Activated CD4-positive, alpha-beta T cell treated with anti-CD3 and anti-CD28 coated beads, Interleukin-2, amount 10 ng/mL, durations not matched to agents 7 days and 5 days (primary cell): ENCODE data around the gene SON. TPM values are rescaled to one million over a fixed set of nuclear protein-coding genes. Genes with fewer than 3 reads are reported as not detected.
"Not testable (repeated sequence)": the region's sequence is repeated elsewhere in the genome, so short reads cannot be mapped to it uniquely, and the experiment has no call there.

Experiments
- CTCF ChIA-PET: fragments of 350-600 bp; sonication (Branson Sonifier 250); formaldehyde crosslinking; loops from one replicate; lab custom pipeline; 2021; ENCODE audit warnings: antibody characterized with exemption; lab: Charles Lee
- POLR2A ChIA-PET: fragments of 350-600 bp; sonication (Branson Sonifier 250); formaldehyde crosslinking; loops from one replicate; lab custom pipeline; 2021; ENCODE audit warnings: antibody characterized with exemption; lab: Charles Lee
- DNase-seq: peaks from one replicate; pipeline ENCODE4 v3.0.0-alpha.2; 2020
- H3K27ac Mint-ChIP-seq: one replicate; pipeline ENCODE4 v1.8.0; 2021; ENCODE audit warnings: mild to moderate bottlenecking, moderate library complexity, mixed read lengths
- H3K27me3 Mint-ChIP-seq: one replicate; pipeline ENCODE4 v1.8.0; 2021; ENCODE audit warnings: mixed read lengths
- H3K36me3 Mint-ChIP-seq: one replicate; pipeline ENCODE4 v1.8.0; 2021; ENCODE audit warnings: low read depth, mixed read lengths
- H3K4me1 Mint-ChIP-seq: one replicate; pipeline ENCODE4 v1.8.0; 2021; ENCODE audit warnings: mixed read lengths
- H3K4me3 Mint-ChIP-seq: one replicate; pipeline ENCODE4 v1.8.0; 2021; ENCODE audit warnings: mild to moderate bottlenecking, moderate library complexity, mixed read lengths
- H3K9me3 Mint-ChIP-seq: one replicate; pipeline ENCODE4 v1.8.0; 2021; ENCODE audit warnings: mixed read lengths
- total RNA-seq, 2 experiments: library from RNA; stranded (reverse); gene quantifications; one replicate each; pipeline ENCODE4 v1.2.3, GENCODE V29; 2021

Gene SON
- total RNA-seq, 2 experiments from 2014 or later, result 310 to 322 TPM

DNA sequence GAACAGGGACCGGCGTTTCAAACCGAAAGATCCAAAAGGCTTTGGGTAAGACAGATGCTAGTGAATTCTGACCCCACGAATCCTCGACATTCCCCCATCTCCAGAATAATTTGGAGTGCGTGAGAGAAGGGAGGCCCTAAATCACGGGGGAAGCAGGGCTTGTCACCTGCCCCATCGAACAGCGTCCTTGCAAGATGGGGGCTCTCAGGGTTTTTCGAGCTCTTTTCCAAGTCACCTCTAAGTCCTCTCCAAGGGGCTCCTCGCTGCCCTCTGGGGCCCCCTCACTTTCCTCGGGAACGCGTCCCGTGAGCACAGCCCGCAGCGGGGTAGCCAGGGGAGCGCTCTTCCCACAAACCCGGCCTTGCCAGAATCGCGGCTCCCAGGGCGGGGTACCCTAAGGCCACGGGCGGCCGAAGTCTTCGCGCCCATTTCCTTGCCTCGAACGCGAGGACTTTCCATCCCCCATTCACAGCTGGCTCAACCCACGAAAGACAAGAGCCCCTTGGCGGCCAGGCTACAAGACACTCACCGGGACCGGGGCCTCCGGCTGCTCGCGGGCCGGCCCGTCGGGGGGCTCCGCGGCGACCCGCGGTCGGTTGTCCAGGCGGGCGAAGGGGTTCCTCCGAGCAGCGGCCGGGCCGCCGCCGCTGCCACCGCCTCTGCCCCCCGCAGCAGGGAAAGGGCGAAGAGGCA, 45.1 kb downstream of the SON start:
- Mint-ChIP-seq H3K9me3 (no peaks in the 10 kb centered on the region), H3K27me3 (no peaks in the 10 kb centered on the region), H3K4me3 (peak overlapping the region; percentile 88), H3K36me3 (peaks cover 20% of the 10 kb centered on the region), H3K27ac (peak overlapping the region; percentile 93), H3K4me1 (peaks cover 27% of the 10 kb centered on the region)
- peak; percentile 26 for DNase-seq
- CTCF ChIA-PET, result interaction anchor here (0.6 to 1.9 kb wide), 4 partner anchors 9 to 31 kb away, joined by 3 to 13 read pairs (median 6); no protein-coding TSS in a partner anchor
- POLR2A ChIA-PET, result interaction anchor here (0.6 kb wide), 1 partner anchor 10 kb away, joined by 3 read pairs; no protein-coding TSS in a partner anchor

DNA sequence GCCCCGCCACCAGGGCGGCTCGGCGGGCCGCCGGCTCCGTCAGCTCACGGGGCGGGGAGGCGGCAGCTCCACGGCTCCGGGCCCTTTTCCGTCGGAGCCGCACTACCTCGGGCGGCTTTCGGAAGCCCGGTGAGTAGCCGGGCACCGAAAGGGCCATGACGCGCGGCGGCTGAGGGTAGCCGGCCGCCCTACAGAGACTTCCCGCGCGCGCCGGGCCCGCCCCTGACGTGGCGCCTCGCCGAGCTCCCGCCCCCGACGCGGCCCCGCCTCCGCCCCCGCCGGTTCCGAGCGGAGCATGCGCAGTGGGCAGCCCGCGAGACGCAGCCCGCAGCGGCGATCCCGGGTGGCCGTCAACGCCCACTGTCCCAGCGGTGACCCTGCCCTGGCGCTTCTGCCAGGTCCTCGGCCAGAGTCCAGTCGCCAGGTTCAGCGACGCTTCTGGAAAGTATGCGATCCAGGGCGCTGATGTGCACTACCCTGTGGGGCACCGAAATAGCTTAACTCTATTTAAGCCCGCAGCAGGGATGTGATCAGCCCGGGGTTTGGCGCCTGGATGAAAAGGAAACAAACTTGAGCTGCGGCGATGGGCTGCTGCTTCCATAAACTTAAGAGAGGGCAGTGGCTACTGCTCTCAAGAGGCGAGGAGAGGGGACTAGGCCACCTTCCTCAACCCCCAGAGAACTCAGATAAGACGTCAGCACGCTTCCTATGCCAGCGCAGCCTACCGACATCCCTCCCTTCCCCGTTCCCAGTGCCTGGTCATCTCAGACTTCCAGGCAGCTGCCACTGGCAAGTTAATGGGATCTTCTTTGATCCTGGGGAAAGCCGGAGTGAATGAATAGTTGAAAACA, 45.9 kb downstream of the SON start, which contains the start of gene DONSON:
TSS of gene DONSON (minus strand) at position 200 of the 851 bp plus-strand sequence. CDS start at position 157, 43 bp downstream.
- peaks cover 27% of the 10 kb centered on the region for H3K4me1 Mint-ChIP-seq
- peak within 1 kb of the TSS; percentile 93 for H3K27ac Mint-ChIP-seq
- peak; percentile 87 for DNase-seq
- no peaks in the 10 kb centered on the region for H3K9me3 Mint-ChIP-seq
- ChIA-PET CTCF (interaction anchor here (0.9 to 1.9 kb wide), 5 partner anchors 15 to 79 kb away, joined by 3 to 13 read pairs (median 5); no protein-coding TSS in a partner anchor), POLR2A (interaction anchor here (0.6 kb wide), 3 partner anchors 9 to 264 kb away, joined by 3 read pairs; partner anchors contain the start of gene IFNAR1)
- no peaks in the 10 kb centered on the region for H3K27me3 Mint-ChIP-seq
- H3K4me3 Mint-ChIP-seq, result peak within 1 kb of the TSS; percentile 92
- H3K36me3 Mint-ChIP-seq, result peaks cover 22% of the 10 kb centered on the region

DNA sequence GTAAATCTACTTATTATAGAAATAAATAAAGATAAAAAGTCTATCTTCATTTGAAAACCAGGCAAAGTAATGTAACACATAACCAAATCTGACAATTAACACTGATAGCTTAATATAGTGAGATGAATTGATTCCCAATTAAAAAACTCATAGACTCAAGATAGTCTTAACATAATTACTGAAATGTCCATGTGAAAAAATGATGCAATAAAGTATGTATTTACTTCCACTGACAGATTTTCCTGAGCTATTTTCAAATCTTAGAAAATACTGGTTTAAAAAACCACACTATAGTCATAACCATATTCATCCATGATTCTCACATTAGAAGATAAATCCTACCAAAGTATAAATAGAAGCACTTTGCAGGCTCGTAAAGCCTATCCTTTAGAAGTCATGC, 55.2 kb downstream of the SON start:
- no peak overlapping the region for H3K27ac Mint-ChIP-seq
- H3K9me3 Mint-ChIP-seq, result no peaks in the 10 kb centered on the region
- CTCF ChIA-PET, result no interaction called here
- H3K36me3 Mint-ChIP-seq, result peaks cover 26% of the 10 kb centered on the region
- no peaks in the 10 kb centered on the region for H3K27me3 Mint-ChIP-seq
- POLR2A ChIA-PET, result interaction anchor here (0.6 kb wide), 1 partner anchor 9 kb away, joined by 3 read pairs; the partner anchor contains the start of gene DONSON
- no peaks in the 10 kb centered on the region for H3K4me1 Mint-ChIP-seq
- H3K4me3 Mint-ChIP-seq, result no peak overlapping the region
- no peak for DNase-seq

- H3K36me3 Mint-ChIP-seq, result peaks cover 13% of the 10 kb centered on the region
- ChIA-PET CTCF (interaction anchor here (0.7 kb wide), 1 partner anchor 96 kb away, joined by 5 read pairs; no protein-coding TSS in a partner anchor), POLR2A (no interaction called here)
- H3K27ac Mint-ChIP-seq, result no peak overlapping the region
- no peaks in the 10 kb centered on the region for H3K9me3 Mint-ChIP-seq
- peaks cover 4% of the 10 kb centered on the region for H3K4me1 Mint-ChIP-seq
- no peak overlapping the region for H3K4me3 Mint-ChIP-seq
- DNase-seq, result no peak
- no peaks in the 10 kb centered on the region for H3K27me3 Mint-ChIP-seq
Observed at GRCh38 chr21:33608559-33608958, 65.7 kb downstream of the SON start.

DNA sequence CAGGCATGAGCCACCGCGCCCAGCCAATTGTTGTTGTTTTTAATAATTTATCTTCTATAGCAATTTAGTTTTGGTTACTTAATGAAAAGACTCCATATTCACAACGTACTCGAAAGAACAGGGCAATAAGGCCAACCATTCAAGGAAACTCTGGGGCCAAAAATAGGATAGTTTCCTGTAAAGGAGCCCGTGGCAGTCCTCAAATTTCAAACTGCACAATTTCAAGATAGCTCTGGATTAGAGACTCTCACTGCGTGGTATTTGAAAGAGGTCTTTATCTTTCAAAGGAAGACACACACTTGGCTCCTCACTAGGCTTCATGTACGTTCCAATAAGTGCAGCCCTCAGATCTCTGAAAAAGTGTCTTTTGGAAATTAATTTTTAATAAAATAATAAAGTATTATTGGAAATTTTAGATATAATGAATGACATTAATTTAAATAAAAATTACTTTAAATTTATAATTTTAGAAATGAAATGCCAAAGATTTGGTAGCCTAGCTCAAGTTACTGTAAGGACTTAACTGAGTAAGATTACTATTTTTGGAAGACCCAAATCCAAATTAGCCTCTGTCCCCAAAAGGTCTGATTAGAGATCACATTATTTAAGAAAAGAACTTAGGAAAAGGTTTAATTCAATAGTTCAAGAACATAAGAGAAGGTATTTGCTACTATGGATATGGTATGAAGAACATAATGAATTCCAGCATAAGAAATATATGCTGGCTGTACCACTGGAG, 68.3 kb downstream of the SON start:
- DNase-seq, result no peak
- no peaks in the 10 kb centered on the region for H3K27me3 Mint-ChIP-seq
- ChIA-PET CTCF (interaction anchor here (1.1 to 1.2 kb wide), 2 partner anchors 14 to 37 kb away, joined by 3 read pairs; no protein-coding TSS in a partner anchor), POLR2A (no interaction called here)
- H3K27ac Mint-ChIP-seq, result no peak overlapping the region
- no peaks in the 10 kb centered on the region for H3K4me1 Mint-ChIP-seq
- H3K9me3 Mint-ChIP-seq, result no peaks in the 10 kb centered on the region
- no peak overlapping the region for H3K4me3 Mint-ChIP-seq
- peaks cover 13% of the 10 kb centered on the region for H3K36me3 Mint-ChIP-seq

DNA sequence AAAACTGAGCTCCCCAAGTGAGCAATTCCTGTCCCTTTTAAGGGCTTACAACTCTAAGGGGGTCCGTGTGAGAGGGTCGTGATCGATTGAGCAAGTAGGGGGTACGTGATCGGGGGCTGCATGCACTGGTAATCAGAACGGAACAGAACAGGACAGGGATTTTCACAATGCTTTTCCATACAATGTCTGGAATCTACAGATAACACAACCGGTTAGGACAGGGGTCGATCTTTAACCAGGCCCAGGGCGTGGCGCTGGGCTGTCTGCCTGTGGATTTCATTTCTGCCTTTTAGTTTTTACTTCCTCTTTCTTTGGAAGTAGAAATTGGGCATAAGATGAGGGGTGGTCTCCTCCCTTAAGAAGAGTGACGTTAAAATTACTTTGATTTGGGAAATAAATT, 74.7 kb downstream of the SON start:
- POLR2A ChIA-PET, H3K9me3 Mint-ChIP-seq, H3K4me1 Mint-ChIP-seq, H3K27me3 Mint-ChIP-seq, DNase-seq, H3K27ac Mint-ChIP-seq, H3K4me3 Mint-ChIP-seq: not testable (repeated sequence)
- H3K36me3 Mint-ChIP-seq, result peaks cover 21% of the 10 kb centered on the region
- CTCF ChIA-PET, result interaction anchor here (0.6 to 0.8 kb wide), 3 partner anchors 12 to 949 kb away, joined by 3 read pairs; no protein-coding TSS in a partner anchor

- Mint-ChIP-seq H3K4me1 (no peaks in the 10 kb centered on the region), H3K27me3 (no peaks in the 10 kb centered on the region), H3K4me3 (no peak overlapping the region), H3K9me3 (no peaks in the 10 kb centered on the region), H3K27ac (no peak overlapping the region), H3K36me3 (peaks cover 15% of the 10 kb centered on the region)
- no peak for DNase-seq
- ChIA-PET POLR2A (no interaction called here), CTCF (no interaction called here)
Observed at GRCh38 chr21:33618407-33618806, 75.6 kb downstream of the SON start.

- POLR2A ChIA-PET, result no interaction called here
- Mint-ChIP-seq H3K36me3 (peaks cover 17% of the 10 kb centered on the region), H3K4me3 (no peak overlapping the region), H3K9me3 (no peaks in the 10 kb centered on the region), H3K4me1 (no peaks in the 10 kb centered on the region), H3K27me3 (no peaks in the 10 kb centered on the region), H3K27ac (no peak overlapping the region)
- CTCF ChIA-PET, result interaction anchor here (0.8 kb wide), 1 partner anchor 18 kb away, joined by 4 read pairs; no protein-coding TSS in a partner anchor
- no peak for DNase-seq
Observed at GRCh38 chr21:33619726-33620125, 76.9 kb downstream of the SON start.

DNA sequence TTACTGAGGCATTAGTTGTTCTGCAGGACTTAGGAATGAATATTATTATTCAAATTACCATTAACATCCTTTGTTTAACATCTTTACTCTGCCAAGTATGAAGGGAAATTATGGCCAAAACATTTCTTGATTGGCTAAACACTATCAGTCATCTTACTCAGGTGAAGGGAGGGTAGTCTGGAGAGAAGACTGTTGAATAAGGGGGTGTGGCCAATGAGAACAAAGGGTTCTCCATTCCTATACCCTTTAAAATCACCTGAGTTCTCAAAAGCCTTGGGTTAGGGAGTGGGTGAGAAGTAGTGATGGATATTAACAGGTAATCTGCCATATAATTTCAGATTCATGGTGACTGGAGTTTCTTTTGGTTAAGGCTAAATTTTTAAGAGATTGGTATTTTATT, 79.4 kb downstream of the SON start:
- no peak for DNase-seq
- no peaks in the 10 kb centered on the region for H3K9me3 Mint-ChIP-seq
- ChIA-PET POLR2A (no interaction called here), CTCF (interaction anchor here (1.8 kb wide), 1 partner anchor 9 kb away, joined by 5 read pairs; no protein-coding TSS in a partner anchor)
- H3K36me3 Mint-ChIP-seq, result peaks cover 16% of the 10 kb centered on the region
- no peaks in the 10 kb centered on the region for H3K27me3 Mint-ChIP-seq
- H3K4me1 Mint-ChIP-seq, result peaks cover 2% of the 10 kb centered on the region
- no peak overlapping the region for H3K27ac Mint-ChIP-seq
- H3K4me3 Mint-ChIP-seq, result no peak overlapping the region

- CTCF ChIA-PET, result interaction anchor here (1.3 kb wide), 1 partner anchor 37 kb away, joined by 4 read pairs; the partner anchor contains the start of gene DONSON
- H3K27ac Mint-ChIP-seq, POLR2A ChIA-PET, H3K9me3 Mint-ChIP-seq, DNase-seq, H3K4me3 Mint-ChIP-seq, H3K4me1 Mint-ChIP-seq, H3K27me3 Mint-ChIP-seq: not testable (repeated sequence)
- peaks cover 24% of the 10 kb centered on the region for H3K36me3 Mint-ChIP-seq
Observed at GRCh38 chr21:33626151-33626550, 83.3 kb downstream of the SON start.
